IPS-18a (cell line): Measurements from ENCODE around the gene SERPINB2.

Source experiments
- H3K27ac ChIP-seq: one replicate; pipeline ENCODE4 v1.5.1; 2013; ENCODE audit warnings: low read length
- H3K27me3 ChIP-seq: one replicate; pipeline ENCODE4 v1.6.1; 2013; ENCODE audit warnings: mild to moderate bottlenecking, low read length; ENCODE audit not compliant: control insufficient read depth, insufficient read depth
- H3K36me3 ChIP-seq: one replicate; pipeline ENCODE4 v1.6.1; 2013; ENCODE audit warnings: low read depth, low read length; ENCODE audit not compliant: control insufficient read depth
- H3K4me1 ChIP-seq: one replicate; pipeline ENCODE4 v1.6.1; 2013; ENCODE audit warnings: low read depth, low read length; ENCODE audit not compliant: control insufficient read depth
- H3K4me3 ChIP-seq: one replicate; pipeline ENCODE4 v1.5.1; 2013; ENCODE audit warnings: low read length
- H3K9ac ChIP-seq: one replicate; pipeline ENCODE4 v1.6.1; 2013; ENCODE audit warnings: mild to moderate bottlenecking, low read length, moderate library complexity
- H3K9me3 ChIP-seq: one replicate; pipeline ENCODE4 v1.6.1; 2013; ENCODE audit warnings: low read depth, low read length; ENCODE audit not compliant: control insufficient read depth

Gene SERPINB2

GRCh38 chr18:63869374-63869773 lies 18.1 kb upstream of the SERPINB2 start:
- Histone ChIP-seq H3K27ac (no peak overlapping the region), H3K4me3 (no peak overlapping the region), H3K4me1 (no peaks in the 10 kb centered on the region), H3K27me3 (no peaks in the 10 kb centered on the region), H3K9me3 (no peaks in the 10 kb centered on the region), H3K9ac (no peak overlapping the region), H3K36me3 (no peaks in the 10 kb centered on the region)

- Histone ChIP-seq H3K27me3 (no peaks in the 10 kb centered on the region), H3K9ac (no peak overlapping the region), H3K9me3 (no peaks in the 10 kb centered on the region), H3K4me3 (no peak overlapping the region), H3K4me1 (no peaks in the 10 kb centered on the region), H3K27ac (no peak overlapping the region), H3K36me3 (no peaks in the 10 kb centered on the region)
These were observed 17.7 kb upstream of the SERPINB2 start for GRCh38 chr18:63869851-63870250.

GRCh38 chr18:63871836-63872235 lies 15.7 kb upstream of the SERPINB2 start:
- Histone ChIP-seq H3K36me3 (no peaks in the 10 kb centered on the region), H3K4me1 (no peaks in the 10 kb centered on the region), H3K27me3 (no peaks in the 10 kb centered on the region), H3K27ac (no peak overlapping the region), H3K9me3 (no peaks in the 10 kb centered on the region), H3K4me3 (no peak overlapping the region), H3K9ac (no peak overlapping the region)

GRCh38 chr18:63872586-63872985 lies 14.9 kb upstream of the SERPINB2 start:
- Histone ChIP-seq H3K9me3 (no peaks in the 10 kb centered on the region), H3K4me1 (no peaks in the 10 kb centered on the region), H3K4me3 (no peak overlapping the region), H3K27ac (no peak overlapping the region), H3K36me3 (no peaks in the 10 kb centered on the region), H3K27me3 (no peaks in the 10 kb centered on the region), H3K9ac (no peak overlapping the region)

- Histone ChIP-seq H3K27ac (no peak overlapping the region), H3K9me3 (no peaks in the 10 kb centered on the region), H3K4me1 (no peaks in the 10 kb centered on the region), H3K9ac (no peak overlapping the region), H3K36me3 (no peaks in the 10 kb centered on the region), H3K4me3 (no peak overlapping the region), H3K27me3 (no peaks in the 10 kb centered on the region)
These were observed 9.2 kb upstream of the SERPINB2 start for GRCh38 chr18:63878343-63878742.

GRCh38 chr18:63878925-63879324 lies 8.6 kb upstream of the SERPINB2 start:
- Histone ChIP-seq H3K4me1 (no peaks in the 10 kb centered on the region), H3K9ac (no peak overlapping the region), H3K27me3 (no peaks in the 10 kb centered on the region), H3K27ac (no peak overlapping the region), H3K4me3 (no peak overlapping the region), H3K36me3 (no peaks in the 10 kb centered on the region), H3K9me3 (no peaks in the 10 kb centered on the region)

GRCh38 chr18:63879709-63880108 lies 7.8 kb upstream of the SERPINB2 start:
- H3K9ac ChIP-seq, result no peak overlapping the region
- H3K27ac ChIP-seq, result no peak overlapping the region
- no peaks in the 10 kb centered on the region for H3K27me3 ChIP-seq
- no peak overlapping the region for H3K4me3 ChIP-seq
- H3K9me3 ChIP-seq, result no peaks in the 10 kb centered on the region
- H3K36me3 ChIP-seq, result no peaks in the 10 kb centered on the region
- no peaks in the 10 kb centered on the region for H3K4me1 ChIP-seq

- Histone ChIP-seq H3K4me1 (no peaks in the 10 kb centered on the region), H3K9ac (no peak overlapping the region), H3K36me3 (no peaks in the 10 kb centered on the region), H3K27me3 (no peaks in the 10 kb centered on the region), H3K9me3 (no peaks in the 10 kb centered on the region), H3K4me3 (no peak overlapping the region), H3K27ac (no peak overlapping the region)
These were observed 5.7 kb upstream of the SERPINB2 start for GRCh38 chr18:63881851-63882250.

GRCh38 chr18:63882333-63883141 lies 5.0 kb upstream of the SERPINB2 start:
- H3K4me1 ChIP-seq, result no peaks in the 10 kb centered on the region
- no peak overlapping the region for H3K27ac ChIP-seq
- H3K36me3 ChIP-seq, result no peaks in the 10 kb centered on the region
- no peak overlapping the region for H3K9ac ChIP-seq
- no peaks in the 10 kb centered on the region for H3K27me3 ChIP-seq
- H3K9me3 ChIP-seq, result no peaks in the 10 kb centered on the region
- no peak overlapping the region for H3K4me3 ChIP-seq

GRCh38 chr18:63883617-63884016 lies 3.9 kb upstream of the SERPINB2 start:
- H3K4me3 ChIP-seq, result no peak overlapping the region
- H3K4me1 ChIP-seq, result no peaks in the 10 kb centered on the region
- H3K9me3 ChIP-seq, result no peaks in the 10 kb centered on the region
- no peak overlapping the region for H3K9ac ChIP-seq
- no peaks in the 10 kb centered on the region for H3K27me3 ChIP-seq
- no peak overlapping the region for H3K27ac ChIP-seq
- H3K36me3 ChIP-seq, result no peaks in the 10 kb centered on the region

- Histone ChIP-seq H3K36me3 (no peaks in the 10 kb centered on the region), H3K9me3 (no peaks in the 10 kb centered on the region), H3K9ac (no peak overlapping the region), H3K27ac (no peak overlapping the region), H3K27me3 (no peaks in the 10 kb centered on the region), H3K4me3 (no peak overlapping the region), H3K4me1 (no peaks in the 10 kb centered on the region)
These were observed 1.1 kb downstream of the SERPINB2 start for GRCh38 chr18:63888470-63889190.

GRCh38 chr18:63889626-63890025 lies 2.1 kb downstream of the SERPINB2 start:
- H3K9ac ChIP-seq, result no peak overlapping the region
- no peaks in the 10 kb centered on the region for H3K9me3 ChIP-seq
- no peaks in the 10 kb centered on the region for H3K36me3 ChIP-seq
- no peak overlapping the region for H3K27ac ChIP-seq
- H3K4me1 ChIP-seq, result no peaks in the 10 kb centered on the region
- no peaks in the 10 kb centered on the region for H3K27me3 ChIP-seq
- H3K4me3 ChIP-seq, result no peak overlapping the region
